Neuronal stem cell (in vitro differentiated cells): ENCODE results near the gene ENPP6.

Source experiments
- DNase-seq: peaks from one replicate; pipeline ENCODE4 v3.0.0-alpha.2; 2013; ENCODE audit warnings: low spot score
- H2AFZ ChIP-seq: one replicate; pipeline ENCODE4 v1.6.1; 2013; ENCODE audit warnings: mild to moderate bottlenecking, low read length, inconsistent platforms
- H2AK5ac ChIP-seq: 2 replicates; pipeline ENCODE4 v1.6.1; 2013; ENCODE audit warnings: low read depth, mild to moderate bottlenecking, inconsistent platforms, low read length, moderate library complexity, mixed read lengths
- H2BK120ac ChIP-seq: 2 replicates; pipeline ENCODE4 v1.6.1; 2013; ENCODE audit warnings: low read depth, mild to moderate bottlenecking, inconsistent platforms, low read length, moderate library complexity, mixed read lengths
- H2BK12ac ChIP-seq: one replicate; pipeline ENCODE4 v1.6.1; 2013; ENCODE audit warnings: low read length, inconsistent platforms
- H2BK15ac ChIP-seq: 2 replicates; pipeline ENCODE4 v1.6.1; 2013; ENCODE audit warnings: mild to moderate bottlenecking, low read length, inconsistent platforms, mixed read lengths
- H2BK5ac ChIP-seq: one replicate; pipeline ENCODE4 v1.6.1; 2013; ENCODE audit warnings: inconsistent platforms, mild to moderate bottlenecking, low read length, moderate library complexity
- H3K14ac ChIP-seq: one replicate; pipeline ENCODE4 v1.6.1; 2013; ENCODE audit warnings: low read length, inconsistent platforms
- H3K18ac ChIP-seq: 2 replicates; pipeline ENCODE4 v1.6.1; 2013; ENCODE audit warnings: low read length, inconsistent platforms
- H3K23ac ChIP-seq: 2 replicates; pipeline ENCODE4 v1.6.1; 2013; ENCODE audit warnings: low read depth, mild to moderate bottlenecking, mixed read lengths, low read length, inconsistent platforms; ENCODE audit not compliant: poor library complexity
- H3K27ac ChIP-seq: replicated peaks from 3 replicates; pipeline ENCODE4 v1.5.1; 2013; ENCODE audit warnings: low read length, inconsistent platforms
- H3K27me3 ChIP-seq, 3 experiments: 2 replicates each; pipeline ENCODE4 v1.6.1; 2013; ENCODE audit warnings: low read length in 3 of 3, mild to moderate bottlenecking in 2 of 3, inconsistent platforms in 1 of 3, low read depth in 1 of 3, mixed read lengths in 1 of 3, moderate library complexity in 1 of 3; ENCODE audit not compliant: control insufficient read depth in 3 of 3, insufficient read depth in 3 of 3
- H3K36me3 ChIP-seq, 2 donors: replicated peaks in 1 of 2; 2 replicates each; pipeline ENCODE4 v1.6.1; 2013; ENCODE audit warnings: low read length in 2 of 2; ENCODE audit not compliant: control insufficient read depth in 2 of 2, insufficient read depth in 2 of 2
- H3K4ac ChIP-seq: 2 replicates; pipeline ENCODE4 v1.6.1; 2013; ENCODE audit warnings: inconsistent platforms, mild to moderate bottlenecking, low read length, moderate library complexity
- H3K4me1 ChIP-seq, 2 donors: 1 replicate in 1 of 2; 2 replicates in 1 of 2; pipeline ENCODE4 v1.6.1; 2013; ENCODE audit warnings: low read length in 2 of 2, low read depth in 1 of 2; ENCODE audit not compliant: control insufficient read depth in 2 of 2, insufficient read depth in 1 of 2
- H3K4me2 ChIP-seq: one replicate; pipeline ENCODE4 v1.6.1; 2013; ENCODE audit warnings: mild to moderate bottlenecking, low read length, inconsistent platforms; ENCODE audit not compliant: insufficient read depth, poor library complexity, severe bottlenecking
- H3K4me3 ChIP-seq, 2 donors: 2 replicates each; pipeline ENCODE4 v1.5.1; 2013; ENCODE audit warnings: low read length in 2 of 2, mild to moderate bottlenecking in 2 of 2, inconsistent platforms in 1 of 2, moderate library complexity in 1 of 2
- H3K79me1 ChIP-seq: one replicate; pipeline ENCODE4 v1.6.1; 2013; ENCODE audit warnings: low read depth, mild to moderate bottlenecking, inconsistent platforms, low read length, moderate library complexity
- H3K9ac ChIP-seq: one replicate; pipeline ENCODE4 v1.6.1; 2013; ENCODE audit warnings: mild to moderate bottlenecking, low read depth, low read length, inconsistent platforms; ENCODE audit not compliant: poor library complexity
- H3K9me3 ChIP-seq, 2 donors: replicated peaks in 1 of 2; 2 replicates each; pipeline versions ENCODE3 to v1.6.1; 2013; ENCODE audit warnings: low read length in 2 of 2, mild to moderate bottlenecking in 2 of 2, inconsistent platforms in 1 of 2, low read depth in 1 of 2, mixed read lengths in 1 of 2, moderate library complexity in 1 of 2; ENCODE audit not compliant: control insufficient read depth in 2 of 2, insufficient read depth in 1 of 2
- H4K8ac ChIP-seq: one replicate; pipeline ENCODE4 v1.6.1; 2013; ENCODE audit warnings: low read depth, mild to moderate bottlenecking, inconsistent platforms, low read length, moderate library complexity
- H4K91ac ChIP-seq: one replicate; pipeline ENCODE4 v1.6.1; 2013; ENCODE audit warnings: low read length, low read depth, mild to moderate bottlenecking, inconsistent platforms; ENCODE audit not compliant: poor library complexity
- WGBS, 2 donors: extraction: QIAGEN DNeasy Blood & Tissue Kit; methylation state at CpG; one replicate each; pipeline ENCODE4 v1.1.7; 2013; ENCODE audit warnings: missing lambda C conversion rate in 2 of 2, mixed read lengths in 1 of 2; ENCODE audit not compliant: insufficient read length in 2 of 2, insufficient replicate concordance in 1 of 2; ENCODE audit errors: extremely low coverage in 2 of 2; 5-methylcytosine and 5-hydroxymethylcytosine counted together

Gene ENPP6

DNA sequence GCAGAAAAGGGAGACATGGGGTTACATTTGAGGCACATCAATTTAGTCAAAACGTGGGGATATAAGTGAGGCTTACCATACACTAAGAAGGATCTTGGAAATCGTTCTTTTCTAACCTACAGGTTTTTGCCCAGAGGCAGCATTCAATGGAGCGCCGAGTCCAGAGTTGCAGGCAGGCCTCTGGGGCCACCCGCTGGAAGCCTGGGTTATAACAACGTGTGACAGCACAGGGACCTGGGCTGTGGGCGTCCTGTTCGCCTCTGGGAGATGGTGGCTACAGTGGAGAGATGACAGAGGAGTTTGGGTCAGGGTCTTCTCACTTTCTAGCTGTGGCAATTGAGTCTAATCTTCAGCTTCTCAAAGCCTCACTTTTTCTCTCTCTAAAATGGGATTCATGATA, 53.9 kb downstream of the ENPP6 start:
- no peaks in the 10 kb centered on the region for H3K9me3 ChIP-seq
- H4K91ac ChIP-seq = no peak overlapping the region
- H3K14ac ChIP-seq = no peak overlapping the region
- no peak overlapping the region for H2BK15ac ChIP-seq
- no peak overlapping the region for H2AK5ac ChIP-seq
- H2BK12ac ChIP-seq = no peak overlapping the region
- H2AFZ ChIP-seq = no peak overlapping the region
- no peak overlapping the region for H2BK5ac ChIP-seq
- H3K23ac ChIP-seq = no peak overlapping the region
- no peak overlapping the region for H3K9ac ChIP-seq
- no peak overlapping the region for H3K18ac ChIP-seq
- no peak overlapping the region for H4K8ac ChIP-seq
- peaks cover 0 to 2% of the 10 kb centered on the region in 2 donors for H3K4me1 ChIP-seq
- DNase-seq = no peak
- H3K4me2 ChIP-seq = no peak overlapping the region
- H2BK120ac ChIP-seq = no peak overlapping the region
- no peak overlapping the region for H3K4ac ChIP-seq
- no peaks in the 10 kb centered on the region for H3K79me1 ChIP-seq
- no CpG with 5 or more reads among the region's 8 CpGs for WGBS, 2 donors
- peaks cover 0 to 46% (median 10%) of the 10 kb centered on the region in 3 experiments for H3K27me3 ChIP-seq
- no peak overlapping the region for H3K4me3 ChIP-seq
- H3K27ac ChIP-seq = no peak overlapping the region
- H3K36me3 ChIP-seq = no peaks in the 10 kb centered on the region

DNA sequence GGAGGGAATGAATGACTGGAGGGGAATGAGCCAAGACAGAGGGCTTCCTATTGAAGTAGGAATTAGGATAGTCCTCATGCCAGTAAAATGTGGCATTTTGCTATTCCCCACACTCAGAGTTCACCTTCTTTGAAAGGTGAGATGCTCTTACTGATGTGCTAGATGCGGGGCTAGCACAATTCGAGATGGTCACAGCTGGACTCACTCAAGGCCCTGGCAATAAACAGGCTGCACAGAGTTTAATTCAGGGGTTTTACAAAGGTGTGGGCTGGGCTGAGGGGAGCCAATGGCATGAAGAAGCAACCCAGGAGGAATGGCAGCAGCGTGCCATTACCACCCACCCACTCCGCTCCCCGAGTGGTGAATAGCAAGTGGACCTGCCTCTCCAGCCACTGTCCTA, 55.1 kb downstream of the ENPP6 start:
- DNase-seq = no peak
- no peak overlapping the region for H3K4me2 ChIP-seq

DNA sequence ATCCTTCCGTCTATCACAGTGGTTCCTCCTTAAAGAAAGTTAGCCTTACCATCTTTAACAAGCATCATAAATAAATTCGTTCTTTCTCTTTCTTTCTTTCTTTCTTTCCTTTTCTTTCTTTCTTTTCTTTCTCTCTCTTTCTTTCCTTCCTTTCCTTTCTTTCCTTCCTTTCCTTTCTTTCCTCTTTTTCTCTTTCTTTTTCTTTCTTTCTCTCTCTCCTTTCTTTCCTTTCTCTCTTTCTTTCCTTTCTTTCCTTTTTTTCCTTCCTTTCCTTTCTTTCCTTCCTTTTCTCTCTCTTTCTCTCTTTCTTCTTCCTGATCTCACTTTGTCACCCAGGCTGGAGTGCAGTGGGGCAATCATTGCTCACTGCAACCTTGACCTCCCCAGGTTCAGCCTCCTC, 60.4 kb downstream of the ENPP6 start:
- Histone ChIP-seq H3K79me1 (no peaks in the 10 kb centered on the region), H3K4me3 (no peak overlapping the region), H2AK5ac (no peak overlapping the region), H3K36me3 (no peaks in the 10 kb centered on the region), H3K23ac (no peak overlapping the region), H3K4me1 (no peaks in the 10 kb centered on the region), H2BK15ac (no peak overlapping the region), H3K9ac (no peak overlapping the region), H4K91ac (no peak overlapping the region), H2AFZ (no peak overlapping the region), H3K14ac (no peak overlapping the region), H4K8ac (no peak overlapping the region), H3K4me2 (no peak overlapping the region), H3K9me3 (no peaks in the 10 kb centered on the region), H2BK12ac (no peak overlapping the region), H3K27ac (no peak overlapping the region), H3K18ac (no peak overlapping the region), H3K4ac (no peak overlapping the region), H3K27me3 (no peaks in the 10 kb centered on the region), H2BK5ac (no peak overlapping the region), H2BK120ac (no peak overlapping the region)
- no peak for DNase-seq
- 100% methylated on average over 1 of the region's 2 CpGs; no CpG with 5 or more reads in 1 of the 2 donors for WGBS, 2 donors

More for the DNA sequence above, 55.1 kb downstream of the ENPP6 start:
- Histone ChIP-seq H2BK5ac (no peak overlapping the region), H2AK5ac (no peak overlapping the region), H3K27ac (no peak overlapping the region), H3K4ac (no peak overlapping the region), H2BK120ac (no peak overlapping the region), H3K9ac (no peak overlapping the region), H3K4me1 (no peaks in the 10 kb centered on the region), H3K14ac (no peak overlapping the region), H3K18ac (no peak overlapping the region), H3K27me3 (peaks cover 0 to 40% (median 5%) of the 10 kb centered on the region in 3 experiments), H2BK15ac (no peak overlapping the region), H3K4me3 (no peak overlapping the region), H3K79me1 (no peaks in the 10 kb centered on the region), H4K8ac (no peak overlapping the region), H4K91ac (no peak overlapping the region), H2BK12ac (no peak overlapping the region), H3K9me3 (no peaks in the 10 kb centered on the region), H2AFZ (no peak overlapping the region), H3K36me3 (no peaks in the 10 kb centered on the region), H3K23ac (no peak overlapping the region)
- no CpG with 5 or more reads among the region's 5 CpGs for WGBS, 2 donors

DNA sequence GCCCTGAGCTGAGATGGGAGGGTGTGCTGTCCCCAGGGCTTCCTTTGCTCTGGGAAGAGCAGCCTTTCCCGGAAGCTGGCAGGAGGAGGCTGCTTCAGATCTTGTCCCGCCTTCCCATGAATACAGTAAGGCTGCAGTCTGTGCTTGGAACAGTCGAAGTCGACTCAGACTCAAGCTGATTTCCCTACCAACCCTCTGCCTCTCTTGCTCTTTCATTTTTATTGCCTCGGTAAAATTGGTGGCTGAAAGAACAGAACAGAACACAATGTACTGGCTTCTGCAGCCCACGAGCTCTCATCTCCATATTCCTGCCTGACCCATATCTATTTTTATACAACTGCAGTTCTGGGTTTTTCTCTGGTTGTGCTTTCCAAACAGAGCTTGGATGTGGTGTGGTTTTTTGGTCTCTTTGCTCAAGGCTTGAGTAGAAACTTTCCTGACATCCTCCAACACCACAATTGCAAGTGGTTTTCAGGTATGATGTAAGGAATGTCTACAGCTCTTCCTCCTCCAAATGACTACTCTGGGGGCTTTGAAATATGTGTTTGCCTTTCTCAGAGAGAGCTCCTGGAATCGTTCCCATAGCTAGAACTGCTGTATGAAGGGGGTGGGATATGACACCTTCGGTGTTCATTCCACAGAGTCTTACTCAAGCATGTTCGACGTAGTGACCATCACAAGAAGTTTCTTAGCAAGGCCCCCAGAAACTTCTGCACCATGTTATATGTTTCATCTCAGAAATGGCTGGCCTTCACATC, 61.3 kb downstream of the ENPP6 start:
- Histone ChIP-seq H4K8ac (no peak overlapping the region), H2BK12ac (no peak overlapping the region), H3K14ac (no peak overlapping the region), H3K4me1 (no peaks in the 10 kb centered on the region), H2BK15ac (no peak overlapping the region), H3K4ac (no peak overlapping the region), H2AK5ac (no peak overlapping the region), H3K4me2 (no peak overlapping the region), H2BK5ac (no peak overlapping the region), H4K91ac (no peak overlapping the region), H3K4me3 (no peak overlapping the region), H3K23ac (no peak overlapping the region), H3K27ac (no peak overlapping the region), H3K79me1 (no peaks in the 10 kb centered on the region), H3K9ac (no peak overlapping the region), H3K18ac (no peak overlapping the region), H2AFZ (no peak overlapping the region), H2BK120ac (no peak overlapping the region), H3K36me3 (no peaks in the 10 kb centered on the region), H3K9me3 (no peaks in the 10 kb centered on the region), H3K27me3 (no peaks in the 10 kb centered on the region)
- WGBS, 2 donors = no CpG with 5 or more reads among the region's 10 CpGs
- no peak for DNase-seq
